HG03378 (cell line): Measurements from ENCODE around the gene TTC24.
"Not testable (repeated sequence)": the region's sequence is repeated elsewhere in the genome, so short reads cannot be mapped to it uniquely, and the experiment has no call there.

Source experiments
- ATAC-seq: cut with Tn5 transposase; IDR thresholded peaks from one replicate; pipeline ENCODE4 v1.9.1; 2021; ENCODE audit warnings: mild to moderate bottlenecking, moderate library complexity; ENCODE audit not compliant: unreplicated experiment

TTC24 gene

DNA sequence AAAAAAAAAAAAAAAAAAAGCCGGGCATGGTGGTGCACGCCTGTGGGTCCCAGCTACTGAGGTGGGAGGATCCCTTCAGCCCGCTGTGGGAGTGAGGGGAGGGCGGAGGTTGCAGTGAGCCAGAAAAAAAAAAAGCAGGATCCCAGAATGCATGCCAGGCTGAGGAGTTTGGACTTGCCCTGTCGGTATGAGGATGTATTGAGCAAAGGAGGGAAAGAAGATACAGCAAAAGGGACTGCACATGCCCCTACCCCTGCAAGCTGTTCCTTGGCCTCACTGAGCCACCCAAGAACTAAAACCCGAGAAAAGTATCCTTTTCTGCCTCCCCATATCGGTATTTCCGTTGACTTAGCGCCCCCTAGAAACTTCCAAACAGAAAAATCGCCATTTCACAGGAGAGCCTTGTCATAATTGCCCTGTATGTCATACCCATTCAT lies 23.1 kb downstream of the TTC24 start:
- no peak for ATAC-seq

DNA sequence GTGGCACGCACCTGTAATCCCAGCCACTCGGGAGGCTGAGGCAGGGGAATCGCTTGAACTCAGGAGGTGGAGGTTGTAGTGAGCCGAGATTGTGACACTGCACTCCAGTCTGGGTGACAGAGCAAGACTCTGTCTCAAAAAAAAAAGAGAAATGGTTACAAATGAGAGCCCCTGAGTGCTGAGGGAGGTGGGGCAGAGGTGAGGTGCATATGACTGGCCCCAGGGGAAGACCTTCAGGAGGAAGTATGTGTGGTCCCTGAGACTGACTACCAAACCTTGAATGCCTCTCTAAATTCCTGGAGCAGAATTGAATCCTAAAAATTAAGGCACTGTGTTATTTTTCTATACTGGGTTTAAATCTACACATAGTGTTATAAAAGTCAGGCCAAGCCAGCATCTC lies 27.8 kb downstream of the TTC24 start:
- ATAC-seq, result not testable (repeated sequence)

DNA sequence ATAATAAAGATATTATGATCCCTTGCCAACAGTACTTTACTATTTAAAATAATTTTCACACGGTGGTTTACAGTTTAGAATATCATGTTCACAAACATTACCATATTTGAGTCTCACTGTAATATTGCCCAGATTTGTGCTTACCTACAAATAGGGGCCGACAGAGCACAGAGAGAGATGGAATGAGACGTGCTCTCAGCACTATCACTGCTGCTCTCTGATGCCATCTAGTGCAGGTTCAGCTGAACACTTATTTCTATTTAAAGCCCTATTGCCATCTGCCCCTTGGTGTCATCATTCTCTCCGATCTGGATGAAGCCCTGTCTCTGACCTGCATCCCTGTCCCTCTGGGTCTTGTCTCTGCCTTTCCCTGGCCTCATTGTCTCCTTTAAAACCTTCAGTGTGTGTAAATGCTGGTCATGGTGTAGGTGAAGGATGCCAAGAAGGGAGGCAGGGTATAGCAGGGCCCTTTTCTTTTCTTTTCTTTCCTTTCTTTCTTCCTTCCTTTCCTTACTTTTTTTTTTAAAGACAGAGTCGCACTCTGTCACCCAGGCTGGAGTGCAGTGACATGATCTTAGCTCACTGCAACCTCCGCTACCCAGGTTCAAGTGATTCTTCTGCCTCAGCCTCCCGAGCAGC lies 28.6 kb downstream of the TTC24 start:
- no peak for ATAC-seq

DNA sequence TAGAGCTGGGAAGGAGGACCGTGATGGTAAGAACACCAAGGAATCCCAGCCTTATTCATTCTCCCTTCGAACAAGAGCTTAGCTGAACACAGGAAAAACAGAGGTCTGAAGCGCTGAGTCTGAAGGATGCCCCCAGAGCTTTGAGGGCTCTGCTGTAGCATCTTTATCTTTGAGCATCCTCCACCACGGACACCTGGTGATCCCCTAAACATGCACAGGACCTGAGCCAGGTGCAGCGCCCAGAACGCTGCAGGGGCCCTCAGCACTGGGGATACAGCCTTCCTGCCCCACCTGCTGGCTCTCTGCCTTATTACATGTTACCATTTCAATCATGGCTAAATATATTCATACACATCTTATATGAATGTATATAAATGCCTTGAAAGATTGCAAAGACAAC lies 29.5 kb downstream of the TTC24 start:
- ATAC-seq, result no peak

DNA sequence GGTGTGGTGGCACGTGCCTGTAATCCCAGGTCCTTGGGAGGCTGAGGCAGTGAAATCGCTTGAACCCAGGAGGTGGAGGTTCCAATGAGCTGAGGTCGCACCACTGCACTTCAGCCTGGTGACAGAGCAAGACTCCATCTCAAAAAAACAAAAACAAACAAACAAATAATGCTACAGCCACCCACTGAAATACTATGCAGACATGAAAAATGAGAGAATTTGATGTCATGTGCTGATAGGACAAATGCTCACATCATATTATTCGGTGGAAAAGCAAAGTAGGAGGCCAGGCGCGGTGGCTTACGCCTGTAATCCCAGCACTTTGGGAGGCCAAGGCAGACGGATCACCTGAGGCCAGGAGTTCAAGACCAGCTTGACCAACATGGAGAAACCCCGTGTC lies 30.5 kb downstream of the TTC24 start:
- ATAC-seq, result not testable (repeated sequence)

DNA sequence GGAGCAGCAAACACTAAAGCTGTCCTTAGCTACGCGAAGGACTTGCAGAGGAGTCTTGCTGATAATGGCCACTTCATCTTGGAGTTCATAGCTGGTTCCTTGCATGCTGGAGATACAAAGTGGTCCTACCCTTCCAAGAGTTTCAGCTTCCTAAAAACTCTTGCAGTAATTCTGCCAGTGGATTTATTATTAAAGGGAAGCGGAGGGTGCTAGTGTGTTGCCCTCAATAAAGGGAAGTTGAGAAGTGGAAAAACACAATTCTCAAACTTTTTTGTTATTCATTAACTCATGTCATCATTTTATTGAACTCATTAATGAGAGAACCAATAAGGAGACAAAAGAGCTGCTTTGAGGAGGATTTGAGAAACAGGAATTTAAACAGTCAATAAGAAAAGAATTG lies 33.1 kb downstream of the TTC24 start:
- no peak for ATAC-seq

DNA sequence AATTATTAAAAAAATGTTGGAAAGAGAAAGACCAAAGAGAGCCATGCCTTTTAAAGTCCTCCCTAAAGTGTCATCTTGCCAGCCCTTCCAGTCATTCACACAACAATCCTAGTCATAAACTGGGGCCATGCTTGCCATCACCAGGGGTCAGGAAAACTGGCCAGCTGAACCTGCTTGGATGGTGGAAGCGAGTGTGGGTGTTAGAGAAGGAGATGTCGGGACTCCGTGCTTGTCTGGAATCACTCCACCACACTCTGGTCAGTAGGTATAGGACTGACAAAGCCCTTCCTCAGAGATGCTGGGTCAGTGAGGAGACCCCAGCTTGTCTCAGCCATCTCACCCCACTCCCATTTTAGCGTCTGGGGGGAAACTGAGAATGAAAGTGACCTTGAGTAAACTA lies 36.4 kb downstream of the TTC24 start:
- ATAC-seq, result no peak

DNA sequence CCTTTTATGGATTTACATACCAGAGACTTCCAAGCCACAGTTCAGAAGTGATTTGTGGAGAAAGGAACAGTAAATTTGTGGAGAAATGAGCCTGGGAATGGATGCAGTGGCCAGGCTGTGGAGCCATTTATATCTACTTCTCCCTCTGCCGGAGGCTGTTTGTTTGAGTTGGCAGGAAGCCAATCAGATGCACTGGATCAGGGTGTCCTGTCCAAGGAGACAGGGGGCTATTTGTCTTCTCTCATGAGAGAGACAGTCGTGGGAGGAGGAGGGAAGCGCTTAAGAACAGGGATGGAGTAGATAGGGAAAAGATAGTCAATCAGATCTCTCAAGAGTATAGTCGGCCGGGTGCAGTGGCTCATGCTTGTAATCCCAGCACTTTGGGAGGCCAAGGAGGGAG lies 36.9 kb downstream of the TTC24 start:
- ATAC-seq, result no peak

DNA sequence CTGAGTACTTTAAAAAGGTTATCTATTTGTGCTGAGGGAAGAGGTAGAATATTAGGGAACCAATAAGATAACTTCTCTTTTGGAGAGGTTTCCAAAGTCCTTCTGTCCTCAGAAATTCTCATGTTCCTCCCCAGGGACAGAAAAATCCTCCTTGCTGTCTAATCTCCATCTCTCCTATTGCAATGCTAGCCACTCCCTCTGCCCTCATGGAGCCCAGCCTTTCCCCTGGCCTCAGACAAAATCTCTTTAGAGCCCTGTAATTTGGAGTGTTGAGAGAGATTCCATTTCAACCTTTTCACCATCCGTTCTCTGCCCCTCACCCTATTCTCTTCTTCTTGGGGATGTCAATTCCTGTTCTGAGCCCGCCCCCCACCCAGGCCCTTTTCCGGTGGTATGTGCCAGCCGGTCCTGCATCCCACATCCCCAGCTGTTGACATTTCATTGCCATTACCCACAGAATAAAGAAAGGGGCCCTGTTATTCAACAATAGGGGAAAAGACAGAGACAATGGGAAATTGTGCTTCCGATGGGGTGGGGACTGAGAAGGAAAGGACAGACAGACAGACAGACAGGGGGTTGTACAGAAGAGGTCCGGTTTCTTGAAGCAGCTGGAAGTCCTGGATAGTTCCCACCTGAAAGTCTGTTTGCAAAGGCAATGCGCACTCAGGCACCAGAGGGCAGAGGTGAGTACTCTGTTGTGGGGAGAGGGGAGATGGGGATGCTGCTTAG lies 39.5 kb downstream of the TTC24 start, which contains the start of gene HAPLN2:
HAPLN2 (plus strand) TSS at position 563 of the 729 bp plus-strand sequence. CDS start 4,076 bp downstream, outside the sequence.
- no peak for ATAC-seq

DNA sequence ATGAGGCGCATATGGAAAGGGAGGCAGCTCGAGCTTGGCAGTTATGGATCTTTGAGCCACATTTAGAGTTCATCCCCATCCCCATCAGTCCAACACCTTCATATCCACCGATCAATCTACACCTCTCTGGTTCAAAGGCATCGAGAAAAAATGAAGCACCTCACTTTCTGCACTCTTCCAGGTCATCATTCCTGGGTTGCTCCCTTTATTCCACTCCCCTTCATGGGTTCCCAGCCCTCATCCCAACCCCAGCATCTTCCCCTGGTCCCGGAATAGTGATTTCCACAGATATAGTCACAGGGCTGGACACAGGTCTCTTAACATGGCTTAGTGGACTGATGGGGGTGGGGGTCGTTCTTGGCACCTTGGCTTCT lies 40.0 kb downstream of the TTC24 start:
- no peak for ATAC-seq

DNA sequence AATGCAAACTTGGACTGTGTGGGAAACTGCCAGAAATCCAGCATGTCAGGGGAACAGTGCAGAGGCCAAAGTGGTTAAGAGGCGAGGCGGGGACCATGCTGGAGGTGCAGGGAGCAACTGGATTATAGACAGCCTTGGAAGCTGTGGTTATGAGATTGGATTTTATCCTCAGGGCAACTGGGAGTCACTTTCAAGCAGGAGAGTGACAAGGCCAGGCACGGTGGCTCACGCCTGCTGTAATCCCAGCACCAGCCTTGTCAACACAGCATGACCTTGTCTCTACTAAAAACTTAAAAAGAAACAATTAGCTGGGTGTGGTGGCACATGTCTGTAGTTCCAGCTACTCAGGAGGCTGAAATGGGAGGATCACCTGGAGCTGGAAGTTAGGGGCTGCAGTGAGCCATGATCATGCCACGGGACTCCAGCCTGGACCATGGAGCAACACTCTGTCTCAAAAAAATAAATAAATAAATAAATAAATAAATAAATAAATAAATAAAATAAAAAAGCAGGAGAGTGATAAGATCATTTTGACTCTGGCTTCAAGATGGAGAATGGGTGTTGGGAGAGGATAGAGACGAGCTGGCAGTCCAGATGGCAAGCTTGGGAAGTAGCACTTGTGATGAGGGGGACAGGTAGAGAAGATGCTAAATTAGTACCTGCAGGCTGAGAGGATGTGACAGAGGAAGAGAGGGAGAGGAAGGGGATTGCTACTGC lies 43.2 kb downstream of the TTC24 start:
- no peak for ATAC-seq

DNA sequence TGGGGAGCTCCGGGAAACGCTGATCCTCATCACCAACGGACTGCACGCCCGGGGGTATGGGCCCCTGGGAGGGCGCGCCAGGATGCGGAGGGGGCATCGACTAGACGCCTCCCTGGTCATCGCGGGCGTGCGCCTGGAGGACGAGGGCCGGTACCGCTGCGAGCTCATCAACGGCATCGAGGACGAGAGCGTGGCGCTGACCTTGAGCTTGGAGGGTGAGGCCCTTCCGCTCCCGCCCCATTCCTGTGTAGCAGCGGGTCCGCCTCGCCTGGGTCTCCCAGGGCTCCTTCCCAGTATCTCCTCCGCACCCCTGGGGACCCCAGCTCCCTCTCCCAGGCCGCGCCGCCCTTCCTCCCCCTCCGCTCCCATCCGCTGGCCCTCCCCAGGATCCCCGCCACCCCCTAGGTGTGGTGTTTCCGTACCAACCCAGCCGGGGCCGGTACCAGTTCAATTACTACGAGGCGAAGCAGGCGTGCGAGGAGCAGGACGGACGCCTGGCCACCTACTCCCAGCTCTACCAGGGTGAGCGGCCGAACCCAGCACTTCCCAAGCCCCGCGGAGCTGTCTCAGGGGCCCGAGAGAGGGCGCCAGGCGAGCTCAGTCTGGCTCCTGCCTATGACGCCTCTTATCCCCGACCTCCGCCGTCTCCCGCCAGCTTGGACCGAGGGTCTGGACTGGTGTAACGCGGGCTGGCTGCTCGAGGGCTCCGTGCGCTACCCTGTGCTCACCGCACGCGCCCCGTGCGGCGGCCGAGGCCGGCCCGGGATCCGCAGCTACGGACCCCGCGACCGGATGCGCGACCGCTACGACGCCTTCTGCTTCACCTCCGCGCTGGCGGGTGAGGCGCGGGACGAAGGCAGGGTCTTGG lies 44.7 kb downstream of the TTC24 start:
- no peak for ATAC-seq

DNA sequence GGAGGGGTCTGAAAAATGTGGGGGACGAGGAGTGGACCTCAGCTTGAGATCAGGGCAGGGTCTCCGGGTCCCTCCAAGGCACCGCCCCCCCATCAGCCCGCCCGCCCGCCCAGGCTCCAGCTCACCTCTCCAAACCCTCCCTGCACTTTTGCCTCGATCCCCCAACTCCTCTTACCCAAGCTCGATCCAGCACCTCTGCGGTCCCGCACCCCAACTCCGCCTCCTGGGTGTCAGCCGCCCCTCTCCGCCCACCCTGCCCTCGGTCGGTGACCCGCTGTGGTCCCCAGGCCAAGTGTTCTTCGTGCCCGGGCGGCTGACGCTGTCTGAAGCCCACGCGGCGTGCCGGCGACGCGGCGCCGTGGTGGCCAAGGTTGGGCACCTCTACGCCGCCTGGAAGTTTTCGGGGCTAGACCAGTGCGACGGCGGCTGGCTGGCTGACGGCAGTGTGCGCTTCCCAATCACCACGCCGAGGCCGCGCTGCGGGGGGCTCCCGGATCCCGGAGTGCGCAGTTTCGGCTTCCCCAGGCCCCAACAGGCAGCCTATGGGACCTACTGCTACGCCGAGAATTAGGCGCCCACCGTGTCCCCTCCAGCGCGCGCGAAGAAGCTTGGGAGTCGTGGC lies 45.4 kb downstream of the TTC24 start:
- ATAC-seq, result no peak

DNA sequence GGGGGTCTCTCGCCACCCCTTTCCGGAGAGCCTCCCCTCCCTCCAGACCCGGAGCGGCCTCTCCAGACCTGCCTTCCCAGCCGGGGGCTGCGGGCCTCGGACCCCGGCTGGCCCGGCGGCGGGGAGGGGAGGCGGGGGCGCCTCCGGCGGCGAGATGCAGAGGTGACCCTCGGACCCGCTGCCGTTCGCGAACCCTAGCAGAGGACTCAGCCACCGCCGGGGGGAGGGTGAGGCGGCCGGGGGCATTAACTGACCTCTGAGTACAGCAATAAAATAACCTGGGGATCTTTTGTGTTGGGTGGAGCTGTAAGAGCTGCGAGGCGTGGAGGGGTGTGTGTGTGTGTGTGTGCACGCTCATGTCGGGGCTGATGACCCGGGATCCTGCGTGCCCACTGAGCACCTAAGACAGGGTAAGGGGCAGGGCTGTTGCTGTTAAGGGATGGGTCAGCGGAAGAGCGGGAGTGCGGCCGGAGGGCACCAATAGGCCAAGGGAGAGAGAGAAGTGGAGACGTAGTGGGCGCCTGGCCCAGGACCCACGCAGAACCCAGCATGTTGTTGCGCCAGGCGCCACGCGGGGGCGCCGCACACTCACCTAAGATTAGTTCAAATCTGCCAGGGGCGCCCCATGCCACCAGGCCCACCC lies 46.0 kb downstream of the TTC24 start:
- no peak for ATAC-seq

DNA sequence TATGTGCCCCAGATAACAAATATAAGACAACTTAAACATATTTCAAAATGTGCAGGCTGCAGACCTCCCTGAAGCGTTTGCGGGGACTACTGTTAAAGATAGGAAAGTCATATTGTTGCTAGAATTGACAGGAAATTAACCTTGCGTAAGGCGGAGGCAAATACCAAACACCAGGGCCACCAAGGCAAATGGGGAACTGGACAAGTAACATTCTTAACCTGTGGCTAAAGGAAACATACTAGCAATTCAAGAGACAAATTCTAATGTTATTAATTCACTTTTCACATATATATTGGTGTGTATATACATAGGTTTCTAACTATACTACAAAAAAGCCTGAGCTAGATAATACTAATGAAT lies 46.5 kb downstream of the TTC24 start:
- no peak for ATAC-seq

DNA sequence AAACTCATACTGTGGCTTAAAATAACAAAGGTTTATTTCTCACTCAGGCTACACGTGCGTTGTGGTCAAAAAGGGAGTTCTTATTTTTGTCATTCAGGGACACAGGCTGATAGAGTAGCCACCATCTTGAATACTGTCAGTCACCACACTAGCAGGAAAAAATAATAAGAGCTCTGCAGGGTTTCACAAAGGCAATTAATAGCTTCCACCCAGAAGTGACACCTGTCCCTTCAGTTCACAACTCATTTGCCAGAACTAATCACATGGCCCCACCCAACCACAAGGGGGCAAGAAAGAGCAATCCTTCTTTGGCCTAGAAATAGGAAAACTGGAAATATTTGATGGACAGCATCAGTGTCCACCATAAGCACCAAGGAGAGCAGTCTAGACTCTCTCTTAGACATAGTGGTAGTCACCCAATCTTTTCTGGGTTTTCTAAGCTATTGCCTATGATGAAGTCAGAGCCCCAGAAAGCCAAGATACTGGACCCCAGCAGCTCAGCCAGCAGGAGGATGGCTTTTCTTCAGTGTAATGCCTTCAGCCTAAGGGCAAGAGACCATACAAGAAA lies 47.9 kb downstream of the TTC24 start:
- no peak for ATAC-seq

DNA sequence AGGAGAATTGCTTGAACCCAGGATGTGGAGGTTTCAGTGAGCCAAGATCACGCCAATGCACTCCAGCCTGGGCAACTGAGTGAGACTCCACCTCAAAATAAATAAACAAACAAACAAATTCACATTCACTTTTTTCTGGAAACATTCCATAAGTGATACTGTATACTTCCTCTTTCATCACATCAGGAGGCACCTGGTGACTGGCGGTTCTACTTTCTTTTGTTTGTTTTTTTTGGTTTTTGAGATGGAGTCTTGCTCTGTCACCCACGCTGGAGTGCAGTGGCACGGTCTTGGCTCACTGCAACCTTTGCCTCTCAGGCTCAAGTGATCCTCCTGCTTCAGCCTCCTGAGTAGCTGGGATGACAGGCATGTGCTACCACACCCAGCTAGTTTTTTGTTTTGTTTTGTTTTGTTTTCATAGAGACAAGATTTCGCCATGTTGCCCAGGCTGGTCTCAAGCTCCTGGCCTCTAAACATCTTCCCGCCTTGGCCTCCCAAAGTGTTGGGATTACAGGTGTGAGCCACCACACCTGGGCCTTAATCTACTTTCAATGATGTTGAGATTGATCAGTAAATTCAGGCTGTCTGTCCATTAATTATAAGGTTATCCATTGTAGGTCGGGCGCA lies 50.4 kb downstream of the TTC24 start:
- no peak for ATAC-seq

DNA sequence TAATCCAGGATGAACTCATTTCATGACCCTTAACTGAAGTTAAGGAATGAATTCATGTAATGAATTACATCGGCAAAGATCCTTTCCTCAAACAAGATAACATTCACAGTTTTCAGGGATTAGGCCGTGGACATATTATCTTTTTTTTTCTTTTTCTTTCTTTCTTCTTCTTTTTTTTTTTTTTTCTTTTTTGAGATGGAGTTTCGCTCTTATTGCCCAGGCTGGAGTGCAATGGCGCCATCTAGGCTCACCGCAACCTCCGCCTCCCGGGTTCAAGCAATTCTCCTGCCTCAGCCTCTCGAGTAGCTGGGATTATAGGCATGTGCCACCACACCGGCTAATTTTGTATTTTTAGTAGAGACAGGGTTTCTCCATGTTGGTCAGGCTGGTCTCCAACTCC lies 51.6 kb downstream of the TTC24 start:
- ATAC-seq, result not testable (repeated sequence)

DNA sequence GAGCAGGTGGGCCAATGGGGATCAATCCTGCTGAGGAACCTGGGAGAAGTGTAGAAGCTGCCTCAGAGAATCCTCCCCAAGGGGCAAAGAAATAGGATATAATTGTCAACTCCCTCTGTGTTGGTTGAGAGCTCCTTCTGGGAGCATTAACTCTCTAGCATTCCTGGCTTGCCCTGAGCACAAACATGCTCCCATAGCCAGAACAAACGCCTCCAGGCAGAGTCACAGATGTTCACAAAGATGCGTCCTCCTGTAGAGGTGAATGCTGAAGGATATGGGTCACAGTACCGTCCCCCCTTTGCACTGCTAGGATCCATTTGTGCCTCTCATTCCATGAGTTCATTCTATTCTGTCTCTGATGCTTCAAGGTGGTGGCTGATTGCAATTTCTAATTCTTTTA lies 52.8 kb downstream of the TTC24 start:
- ATAC-seq, result no peak
